Body of pancreas (tissue), 4 donors: ENCODE data around the gene CXADR.

Experiments used
- CTCF ChIP-seq, 7 experiments: fragments of 450-650 bp in 4 of 7; fragments of 200-600 bp in 3 of 7; sonication (generic) in 3 of 7; IDR thresholded peaks; one replicate each; pipeline ENCODE4 v1.5.1; 2016 to 2019; ENCODE audit warnings: antibody characterized with exemption in 7 of 7
- POLR2A ChIP-seq, 3 donors: fragments of 450-650 bp; IDR thresholded peaks; one replicate each; pipeline ENCODE4 v1.6.1; 2016; ENCODE audit warnings: antibody characterized with exemption in 3 of 3, mild to moderate bottlenecking in 2 of 3

GRCh38 chr21:17640821-17641220 is 128.0 kb downstream of the CXADR start:
- TF ChIP-seq CTCF (IDR thresholded peaks at IDR 0.05) (no peak), POLR2A (IDR thresholded peaks at IDR 0.05) (no peak)
